RWPE1 (cell line): ENCODE measurements around the gene TNS3.

Experiments used
- CTCF ChIA-PET: fragments of 350-600 bp; sonication (Branson Sonifier 250); formaldehyde crosslinking; extraction: SDS; loops from one replicate; lab custom pipeline; 2021; lab: Yijun Ruan, JAX
- POLR2A ChIA-PET: fragments of 400-600 bp; formaldehyde crosslinking; extraction: SDS; loops from one replicate; lab custom pipeline; 2020; ENCODE audit warnings: antibody characterized with exemption; ENCODE audit not compliant: low non-redundant PET; lab: Yijun Ruan, JAX
- DNase-seq: peaks from one replicate; pipeline ENCODE4 v3.0.0; 2012; ENCODE audit warnings: low spot score
- H3K27ac ChIP-seq: fragments of 450-650 bp; 2 replicates; pipeline ENCODE4 v1.5.1; 2017
- TF ChIP-seq, protein P1 (sequence below): fragments of 450-650 bp; conservative IDR thresholded peaks from 2 replicates; pipeline ENCODE4 v1.5.1; 2017; ENCODE audit warnings: low read depth, mild to moderate bottlenecking

TNS3 gene

DNA sequence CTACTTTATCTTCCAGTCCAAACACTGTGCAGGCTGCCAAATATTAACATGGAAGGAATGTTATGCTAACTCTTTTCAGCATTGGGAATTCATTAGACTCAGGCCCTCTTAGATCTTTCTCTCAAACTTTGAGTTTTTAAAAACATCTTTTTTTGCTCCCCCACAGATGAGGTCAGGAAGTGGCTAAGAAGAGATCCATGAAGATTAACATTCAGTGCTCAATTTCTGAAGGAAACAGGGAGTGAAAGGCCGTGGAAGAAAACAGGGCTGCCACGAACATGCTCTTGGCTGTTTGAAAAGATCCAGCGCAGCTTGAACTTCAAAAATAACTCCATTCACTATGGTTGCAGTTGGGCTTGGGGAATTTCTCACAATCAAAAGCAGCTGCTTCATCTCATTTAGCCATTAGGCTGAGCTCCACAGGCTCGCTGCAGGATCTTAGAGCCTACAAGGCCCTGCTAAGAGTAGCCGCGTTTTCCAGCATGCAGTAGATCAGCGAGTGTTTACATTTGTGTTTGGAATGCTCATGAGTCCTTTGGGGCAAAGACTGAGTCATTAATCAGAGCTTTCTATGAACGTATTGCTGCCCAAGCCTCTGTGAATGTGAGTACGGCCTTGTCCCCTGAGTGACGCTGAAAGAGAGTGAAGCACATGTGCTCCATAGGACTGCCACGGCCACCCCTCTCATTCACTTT lies 41.2 kb upstream of the TNS3 start:
- ChIA-PET CTCF (interaction anchor here (0.5 kb wide), 1 partner anchor 204 kb away, joined by 8 read pairs; no protein-coding TSS in a partner anchor), POLR2A (no interaction called here)
- TF ChIP-seq, protein P1, sequence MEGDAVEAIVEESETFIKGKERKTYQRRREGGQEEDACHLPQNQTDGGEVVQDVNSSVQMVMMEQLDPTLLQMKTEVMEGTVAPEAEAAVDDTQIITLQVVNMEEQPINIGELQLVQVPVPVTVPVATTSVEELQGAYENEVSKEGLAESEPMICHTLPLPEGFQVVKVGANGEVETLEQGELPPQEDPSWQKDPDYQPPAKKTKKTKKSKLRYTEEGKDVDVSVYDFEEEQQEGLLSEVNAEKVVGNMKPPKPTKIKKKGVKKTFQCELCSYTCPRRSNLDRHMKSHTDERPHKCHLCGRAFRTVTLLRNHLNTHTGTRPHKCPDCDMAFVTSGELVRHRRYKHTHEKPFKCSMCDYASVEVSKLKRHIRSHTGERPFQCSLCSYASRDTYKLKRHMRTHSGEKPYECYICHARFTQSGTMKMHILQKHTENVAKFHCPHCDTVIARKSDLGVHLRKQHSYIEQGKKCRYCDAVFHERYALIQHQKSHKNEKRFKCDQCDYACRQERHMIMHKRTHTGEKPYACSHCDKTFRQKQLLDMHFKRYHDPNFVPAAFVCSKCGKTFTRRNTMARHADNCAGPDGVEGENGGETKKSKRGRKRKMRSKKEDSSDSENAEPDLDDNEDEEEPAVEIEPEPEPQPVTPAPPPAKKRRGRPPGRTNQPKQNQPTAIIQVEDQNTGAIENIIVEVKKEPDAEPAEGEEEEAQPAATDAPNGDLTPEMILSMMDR: no peak
- DNase-seq: no peak
- H3K27ac ChIP-seq: no peak overlapping the region

DNA sequence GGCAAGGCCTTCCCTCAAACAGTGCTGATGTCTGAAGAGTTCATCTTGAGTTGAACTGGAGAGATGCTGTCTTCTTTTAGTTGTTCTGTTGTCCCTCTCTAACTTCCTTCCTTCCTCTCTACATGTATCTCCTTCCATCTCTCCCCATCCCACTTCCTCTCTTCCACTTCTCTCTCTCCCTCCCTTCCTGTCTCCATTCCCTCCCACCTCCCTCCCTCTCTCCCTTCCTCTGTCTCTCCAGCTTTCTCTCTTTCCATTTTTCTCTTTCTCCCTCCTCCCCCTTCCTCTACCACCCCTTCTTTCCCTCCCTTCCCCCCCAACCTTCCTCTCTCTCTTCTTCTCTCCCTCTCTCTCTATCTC lies 40.7 kb upstream of the TNS3 start:
- CTCF ChIA-PET: no interaction called here
- no peak for DNase-seq
- TF ChIP-seq, protein P1: no peak
- no peak overlapping the region for H3K27ac ChIP-seq
- POLR2A ChIA-PET: no interaction called here

DNA sequence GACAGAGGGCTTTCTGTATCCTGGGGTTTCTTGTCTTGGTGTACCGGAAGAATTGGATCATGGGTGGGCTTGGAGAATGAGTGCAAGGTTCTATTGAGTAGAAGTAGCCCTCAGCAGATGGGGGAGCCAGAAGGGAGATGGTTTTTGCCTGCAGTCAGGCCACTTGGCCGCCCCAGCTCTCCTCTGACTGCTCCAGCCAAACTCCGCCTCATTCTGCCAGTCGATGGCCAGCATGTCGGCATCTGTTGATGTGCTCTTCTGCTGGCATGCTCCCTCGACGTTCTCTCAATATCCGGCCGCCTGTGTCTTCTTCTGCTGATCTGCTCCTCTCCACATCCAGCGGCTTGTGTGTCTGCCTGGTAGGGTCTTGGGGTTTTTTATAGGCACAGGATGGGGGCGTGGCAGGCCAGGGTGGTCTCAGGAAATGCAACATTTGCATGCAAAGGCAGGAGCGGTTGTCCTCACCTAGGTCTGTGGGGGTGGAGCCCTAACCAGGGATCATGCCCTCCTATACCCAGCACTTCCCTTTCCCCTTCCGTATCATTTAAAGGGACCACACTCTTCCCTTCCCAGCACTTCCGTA lies 40.2 kb upstream of the TNS3 start:
- ChIA-PET CTCF (no interaction called here), POLR2A (no interaction called here)
- no peak overlapping the region for H3K27ac ChIP-seq
- TF ChIP-seq, protein P1: no peak
- DNase-seq: no peak

DNA sequence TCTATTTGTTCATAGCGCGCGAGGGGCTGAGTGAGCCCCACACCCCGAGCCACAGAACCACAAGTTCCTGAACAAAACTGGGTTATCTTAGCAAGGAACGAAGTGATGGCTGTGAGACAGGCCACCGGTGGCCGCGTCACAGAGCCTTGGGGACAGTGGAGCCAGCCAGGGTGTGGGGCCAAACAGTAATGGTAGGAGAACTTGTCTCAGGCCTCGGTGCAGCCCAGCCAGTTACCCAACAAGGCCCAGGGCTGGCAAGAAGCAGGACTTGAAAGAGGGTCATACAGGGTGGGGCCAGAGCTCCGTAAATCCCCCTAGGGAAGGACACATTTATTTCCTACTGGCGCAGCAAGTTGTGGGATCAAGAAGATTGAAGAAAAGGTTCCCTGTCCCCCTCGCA lies 39.4 kb upstream of the TNS3 start:
- no peak for DNase-seq
- CTCF ChIA-PET: no interaction called here
- no peak overlapping the region for H3K27ac ChIP-seq
- TF ChIP-seq, protein P1: no peak
- POLR2A ChIA-PET: no interaction called here

DNA sequence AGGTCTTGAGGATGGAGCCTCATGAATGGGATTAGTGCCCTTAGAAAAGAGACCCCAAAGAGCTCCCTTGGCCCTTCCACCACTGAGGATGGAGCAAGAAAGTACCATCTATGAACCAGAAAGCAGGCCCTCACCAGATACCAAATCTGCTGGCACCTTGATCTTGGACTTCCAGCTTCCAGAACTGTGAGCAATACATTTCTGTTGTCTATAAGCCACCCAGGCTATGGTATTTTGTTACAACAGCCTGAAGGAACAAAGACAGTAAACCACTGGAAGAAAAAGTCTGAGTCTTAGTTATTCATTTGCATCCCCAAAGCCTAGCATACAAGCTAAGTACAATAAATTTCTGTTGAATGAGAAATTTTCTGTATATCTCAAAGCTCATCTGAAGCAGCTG lies 37.9 kb upstream of the TNS3 start:
- ChIA-PET CTCF (interaction anchor here (0.6 kb wide), 2 partner anchors 10 to 473 kb away, joined by 4 to 5 read pairs; no protein-coding TSS in a partner anchor), POLR2A (no interaction called here)
- no peak overlapping the region for H3K27ac ChIP-seq

DNA sequence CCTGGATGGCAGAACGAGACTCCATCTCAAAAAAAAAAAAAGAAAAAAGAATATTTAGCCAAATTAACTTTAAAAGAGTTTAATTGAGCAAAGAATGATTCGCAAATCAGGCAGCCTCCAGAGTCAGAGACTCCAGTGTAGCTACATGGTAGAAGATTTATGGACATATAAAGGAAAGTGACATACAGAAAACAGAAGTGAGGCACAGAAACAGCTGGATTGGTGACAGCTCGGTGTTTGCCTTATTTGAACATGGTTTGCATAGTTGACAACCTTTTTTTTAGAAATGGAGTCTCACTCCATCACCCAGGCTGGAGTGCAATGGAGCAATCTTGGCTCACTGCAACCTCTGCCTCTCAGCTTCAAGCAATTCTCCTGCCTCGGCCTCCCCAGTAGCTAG lies 35.2 kb upstream of the TNS3 start:
- TF ChIP-seq, protein P1: no peak
- DNase-seq: no peak
- ChIA-PET CTCF (no interaction called here), POLR2A (interaction anchor here (0.7 kb wide), 1 partner anchor 348 kb away, joined by 5 read pairs; no protein-coding TSS in a partner anchor)
- H3K27ac ChIP-seq: no peak overlapping the region

More for the DNA sequence above, 37.9 kb upstream of the TNS3 start:
- TF ChIP-seq, protein P1: no peak
- DNase-seq: no peak
